Measurements from ENCODE around the gene LRCH1.

Gene LRCH1

GRCh38 chr13:46560778-46561177 lies 7.8 kb downstream of the LRCH1 start:
- Histone ChIP-seq H3K27ac (no peak overlapping the region), H3K4me3 (no peak overlapping the region)
- no peak for DNase-seq (ENCODE audit: low spot score)
- no peak for TF ChIP-seq CTCF (IDR thresholded peaks at IDR 0.05)

GRCh38 chr13:46561286-46561685 lies 8.3 kb downstream of the LRCH1 start:
- no peak for DNase-seq (ENCODE audit: low spot score)
- TF ChIP-seq CTCF (IDR thresholded peaks at IDR 0.05): no peak
- H3K4me3 ChIP-seq: no peak overlapping the region
- no peak overlapping the region for H3K27ac ChIP-seq

- no peak for TF ChIP-seq CTCF (IDR thresholded peaks at IDR 0.05)
- H3K27ac ChIP-seq: no peak overlapping the region
- no peak for DNase-seq (ENCODE audit: low spot score)
- H3K4me3 ChIP-seq: no peak overlapping the region
Measured at GRCh38 chr13:46561691-46562090, 8.7 kb downstream of the LRCH1 start.

- Histone ChIP-seq H3K4me3 (no peak overlapping the region), H3K27ac (no peak overlapping the region)
- no peak for TF ChIP-seq CTCF (IDR thresholded peaks at IDR 0.05)
- no peak for DNase-seq (ENCODE audit: low spot score)
Measured at GRCh38 chr13:46562152-46562551, 9.2 kb downstream of the LRCH1 start.

GRCh38 chr13:46562581-46562980 lies 9.6 kb downstream of the LRCH1 start:
- Histone ChIP-seq H3K27ac (no peak overlapping the region), H3K4me3 (no peak overlapping the region)
- no peak for TF ChIP-seq CTCF (IDR thresholded peaks at IDR 0.05)
- DNase-seq (ENCODE audit: low spot score): no peak

- no peak overlapping the region for H3K27ac ChIP-seq
- no peak overlapping the region for H3K4me3 ChIP-seq
- DNase-seq (ENCODE audit: low spot score): no peak
- TF ChIP-seq CTCF (IDR thresholded peaks at IDR 0.05): no peak
Measured at GRCh38 chr13:46565808-46566750, 13.1 kb downstream of the LRCH1 start.

GRCh38 chr13:46567671-46568070 lies 14.7 kb downstream of the LRCH1 start:
- no peak overlapping the region for H3K27ac ChIP-seq
- no peak for TF ChIP-seq CTCF (IDR thresholded peaks at IDR 0.05)

More at GRCh38 chr13:46567671-46568070, 14.7 kb downstream of the LRCH1 start:
- DNase-seq (ENCODE audit: low spot score): no peak
- H3K4me3 ChIP-seq: no peak overlapping the region

Data from coronary artery (tissue), 2 donors.